G401.6 (cell line): ENCODE data around the gene SIRPB2.

Experiments
- FAIRE-seq: peaks from 2 replicates; lab custom pipeline; 2012; peaks lifted over from hg19 to GRCh38; lab: Jason Lieb, UNC

The SIRPB2 gene

DNA sequence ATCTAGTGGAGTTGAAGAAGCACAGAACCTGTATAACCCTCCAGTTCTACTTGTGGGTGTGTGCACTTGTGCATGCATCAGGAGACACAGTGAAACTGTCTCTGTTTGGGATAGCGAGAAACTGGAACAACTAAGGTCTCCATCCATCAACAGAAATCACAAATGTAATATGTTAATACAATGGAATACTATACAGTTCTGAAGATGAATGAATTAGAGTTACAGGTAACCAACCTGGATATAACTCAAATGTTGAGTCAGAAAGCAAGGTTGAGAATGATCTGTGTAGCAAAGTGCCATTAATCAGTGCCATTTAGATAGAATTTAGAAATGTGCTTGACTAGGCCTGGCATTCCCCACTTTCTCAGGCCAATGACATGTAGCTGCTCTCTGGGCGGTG, 20.0 kb downstream of the SIRPB2 start:
- FAIRE-seq = no peak

DNA sequence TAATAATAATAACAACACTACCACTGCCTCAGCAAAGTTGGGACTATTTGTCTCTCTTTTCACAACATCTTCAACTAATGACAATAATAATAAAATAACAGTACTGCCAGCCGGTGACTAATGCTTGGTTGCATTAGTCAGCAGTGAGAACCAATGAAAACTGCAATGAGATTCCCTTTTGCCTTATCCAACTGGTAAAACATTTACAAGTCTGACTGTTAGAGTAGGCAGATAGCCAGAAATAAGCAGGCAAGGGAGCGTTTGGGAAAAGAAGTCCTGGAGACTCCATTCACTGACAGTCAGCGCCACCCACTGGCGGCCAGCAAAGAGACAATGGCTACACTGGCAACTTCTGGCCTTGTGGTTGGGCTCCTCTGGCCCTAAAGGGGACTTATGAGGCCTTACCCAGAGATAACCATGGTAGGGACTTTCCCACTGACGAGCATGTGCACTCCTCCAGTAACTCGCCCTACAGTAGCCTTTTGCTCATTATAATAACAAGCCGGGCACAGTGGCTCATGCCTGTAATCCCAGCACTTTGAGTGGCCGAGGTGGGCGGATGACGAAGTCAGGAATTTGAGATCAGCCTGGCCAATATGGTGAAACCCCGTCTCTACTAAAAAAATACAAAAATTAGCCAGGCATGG, 21.2 kb downstream of the SIRPB2 start:
- FAIRE-seq = peak; percentile 63

DNA sequence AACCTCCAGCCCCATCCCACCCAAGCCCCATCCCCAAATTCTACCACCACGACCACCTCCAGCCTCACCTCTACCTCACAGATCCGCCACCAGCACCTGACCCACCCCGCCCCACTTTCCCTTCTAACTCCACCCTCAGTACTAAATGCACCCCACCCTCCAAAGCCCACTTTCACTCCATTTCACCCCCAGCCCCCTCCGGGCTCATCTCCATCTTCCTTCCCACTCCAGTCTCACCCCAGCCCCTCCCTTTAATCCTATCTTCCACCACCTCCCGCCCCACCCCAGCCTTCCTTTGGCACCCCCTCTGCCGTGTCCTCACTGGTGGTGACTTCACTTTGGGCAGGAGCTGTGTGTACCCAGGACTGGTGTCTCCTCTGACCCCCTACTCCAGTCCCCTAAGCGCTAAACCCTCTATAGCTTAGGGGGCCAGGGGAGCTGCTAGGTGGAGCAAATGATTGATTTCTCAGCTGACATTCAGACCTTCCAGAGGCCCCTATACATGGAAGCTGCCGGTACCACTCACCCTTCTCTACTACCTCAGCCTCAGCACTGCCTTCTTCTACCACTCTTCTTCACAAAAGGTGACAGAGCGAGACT, 21.8 kb downstream of the SIRPB2 start:
- FAIRE-seq = no peak

DNA sequence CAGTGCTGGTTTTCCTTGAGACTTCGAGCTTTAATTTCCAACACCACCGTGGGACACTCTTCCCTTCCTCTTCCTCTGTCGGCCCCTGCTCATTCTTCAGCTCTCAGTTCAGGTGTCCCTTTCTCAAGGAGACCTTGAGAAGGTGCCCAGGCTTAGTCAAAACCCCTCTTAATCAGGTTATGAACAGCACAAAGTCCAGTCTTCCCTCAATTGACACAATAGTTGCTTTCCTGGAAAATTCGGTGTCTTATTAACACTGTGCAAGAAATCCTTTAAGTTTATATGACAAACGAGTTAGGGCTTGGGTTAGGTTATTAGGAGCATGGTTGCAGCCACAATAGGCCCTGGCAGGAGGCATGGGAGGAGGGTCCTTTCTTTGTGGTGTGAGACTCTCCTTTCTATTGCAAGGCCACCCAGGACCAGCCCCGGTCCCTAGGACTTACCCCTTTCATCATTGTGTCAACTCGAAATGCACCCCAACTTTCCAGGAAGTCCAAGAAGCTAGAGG, 23.0 kb downstream of the SIRPB2 start:
- no peak for FAIRE-seq

DNA sequence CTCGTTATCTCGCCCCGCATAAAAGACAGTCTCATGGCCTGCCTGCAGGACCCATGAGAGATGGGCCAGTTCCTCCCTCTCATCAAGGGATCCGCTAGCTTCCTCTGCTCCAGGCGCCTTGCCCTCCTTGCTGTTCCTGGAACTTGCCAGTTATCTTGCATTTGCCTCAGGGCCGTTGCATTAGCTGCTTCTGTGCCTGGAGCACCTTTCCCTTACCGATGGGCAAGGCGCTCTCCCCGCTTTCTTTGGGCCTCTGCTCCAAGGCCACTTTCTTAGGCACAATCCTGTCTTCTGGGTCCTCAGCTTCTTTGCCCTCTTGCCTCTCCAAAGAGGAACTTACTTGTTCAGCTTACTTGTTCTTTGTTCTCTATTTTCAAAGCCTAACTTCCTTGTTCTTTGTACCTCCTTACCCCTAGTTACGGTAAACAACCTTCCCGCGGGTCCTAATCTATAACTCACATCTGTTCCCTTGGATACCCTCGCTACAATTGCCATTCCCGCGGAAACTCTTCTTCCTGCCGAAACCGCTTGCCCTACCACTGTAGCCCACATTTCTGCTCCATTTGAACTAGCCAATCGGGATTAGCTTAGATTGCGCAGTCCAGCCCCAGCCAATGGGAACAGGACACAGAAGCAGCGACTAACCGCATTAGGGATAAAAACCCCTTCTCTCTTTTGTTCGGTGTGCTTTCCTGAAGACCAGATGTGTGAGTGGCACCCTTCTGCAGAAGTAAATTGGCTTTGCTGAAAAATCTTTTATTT, 23.7 kb downstream of the SIRPB2 start:
- no peak for FAIRE-seq

DNA sequence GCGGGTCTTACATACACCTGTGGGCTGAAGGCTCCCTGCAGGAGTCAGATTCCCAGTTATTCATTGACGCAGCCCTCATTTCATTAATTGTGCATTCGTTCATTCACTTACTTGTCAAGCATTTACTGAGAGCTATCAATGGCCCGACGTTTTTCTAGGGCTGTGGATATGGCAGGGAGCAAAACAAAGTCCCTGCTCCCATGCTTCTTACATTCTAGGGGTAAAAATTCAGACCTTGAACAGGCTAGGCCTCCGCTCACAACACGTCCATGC, 24.2 kb downstream of the SIRPB2 start:
- no peak for FAIRE-seq

DNA sequence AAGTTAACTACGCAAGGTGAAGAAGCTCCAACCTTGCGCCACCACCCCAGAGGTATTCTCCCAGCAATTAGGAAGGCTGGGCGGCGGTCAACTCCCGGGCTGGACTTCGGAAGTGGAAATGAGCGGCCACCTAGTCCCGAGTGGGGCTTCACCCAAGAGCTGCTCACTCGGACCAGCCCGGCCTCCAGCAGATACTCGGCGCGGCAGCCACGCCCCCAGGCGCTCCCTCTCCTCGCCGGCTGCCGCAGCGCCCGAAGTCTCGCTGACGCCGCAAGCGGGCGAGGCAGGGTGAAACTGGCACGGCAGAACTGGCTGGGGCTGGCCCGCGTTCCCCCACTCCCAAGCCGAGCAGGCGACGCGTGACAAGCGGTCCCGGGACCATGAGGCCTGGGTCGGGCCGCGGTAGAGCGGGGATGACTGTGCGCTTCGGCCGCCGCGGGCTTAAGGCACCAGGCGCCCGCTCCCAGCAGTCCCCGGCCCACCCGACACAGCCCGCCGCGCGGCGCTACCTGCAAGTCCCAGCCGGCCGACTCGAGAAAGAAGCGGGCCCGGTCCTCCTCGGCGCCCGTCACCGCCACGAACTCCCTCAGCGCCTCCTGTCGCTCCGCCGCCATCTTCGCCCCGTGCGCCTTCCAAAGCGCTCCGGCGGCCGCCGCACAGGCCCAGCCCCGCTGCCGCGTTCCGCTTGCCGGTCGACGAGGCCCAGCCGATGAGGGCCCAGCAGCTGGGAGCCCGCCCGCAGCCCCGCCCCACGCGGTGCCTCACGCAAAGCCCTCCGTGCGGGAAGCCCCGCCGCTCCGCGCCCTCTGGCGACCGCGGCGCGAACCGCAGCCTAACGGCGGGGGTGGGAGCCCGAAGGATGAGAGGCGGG, 24.8 kb downstream of the SIRPB2 start, which contains the start of gene NSFL1C:
TSS of gene NSFL1C (minus strand) at position 639 of the 871 bp plus-strand sequence. CDS start at position 614, 25 bp downstream.
- no peak for FAIRE-seq

DNA sequence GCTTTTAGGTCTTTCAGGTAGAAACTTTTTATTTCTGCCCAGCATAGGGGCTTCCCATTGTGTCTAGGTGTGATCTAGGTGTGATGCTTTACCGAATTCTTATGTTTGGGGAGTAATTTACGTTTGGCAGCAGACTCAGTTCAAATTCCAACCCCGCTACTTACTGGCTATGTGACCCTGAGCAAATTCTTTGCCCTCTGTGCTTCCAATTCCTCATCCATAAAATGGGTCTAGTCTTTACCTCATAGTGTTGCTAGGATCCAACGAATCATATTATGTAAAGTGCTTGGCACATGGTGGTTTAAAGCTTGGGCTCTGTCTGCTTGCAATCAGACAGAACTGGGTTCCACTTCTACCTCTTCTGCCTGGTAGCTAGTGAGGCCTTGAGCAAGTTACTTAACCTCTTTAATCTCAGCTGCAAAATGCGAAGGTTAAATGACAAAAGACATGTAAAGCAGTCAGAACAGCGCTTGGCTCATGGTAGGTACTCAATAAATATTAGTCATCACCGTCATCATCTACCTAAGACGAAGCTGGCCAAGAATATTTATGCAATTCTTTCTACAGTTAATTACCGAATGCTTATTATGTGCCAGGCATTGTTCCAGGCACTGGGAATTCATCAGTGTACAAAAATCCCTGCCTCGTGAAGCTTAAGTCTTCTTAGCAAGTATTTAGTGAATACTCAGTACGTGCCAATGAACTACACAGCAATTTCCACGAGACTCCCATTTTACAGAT, 25.6 kb downstream of the SIRPB2 start:
- FAIRE-seq = no peak

DNA sequence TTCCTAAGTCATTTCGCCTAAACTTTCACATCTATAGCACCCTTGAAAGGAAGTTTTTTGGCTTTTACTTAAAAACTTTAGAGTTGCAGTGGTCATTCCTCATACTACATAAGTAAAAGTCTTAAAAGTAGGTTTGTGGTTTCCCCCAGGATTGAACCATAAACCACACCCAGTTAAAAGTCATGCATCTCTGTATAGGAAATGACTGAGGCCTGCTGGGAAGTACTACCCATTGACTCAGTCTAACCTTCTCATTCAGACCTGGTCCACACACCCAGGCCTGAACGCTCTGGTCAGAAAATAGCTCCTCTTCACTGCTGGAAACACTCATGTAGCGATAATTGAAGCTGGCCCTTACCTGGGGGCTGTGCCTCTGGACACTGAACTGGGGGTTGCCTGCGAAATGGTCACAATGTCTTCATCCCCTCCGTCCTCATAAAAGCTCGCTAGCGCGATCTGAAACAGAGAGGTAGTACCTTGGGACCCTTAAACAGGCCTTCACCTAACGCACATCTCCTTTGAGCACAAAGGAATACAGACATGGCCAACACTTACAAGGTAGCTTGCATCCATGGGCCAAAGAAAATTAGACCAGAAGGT, 27.1 kb downstream of the SIRPB2 start:
- no peak for FAIRE-seq

DNA sequence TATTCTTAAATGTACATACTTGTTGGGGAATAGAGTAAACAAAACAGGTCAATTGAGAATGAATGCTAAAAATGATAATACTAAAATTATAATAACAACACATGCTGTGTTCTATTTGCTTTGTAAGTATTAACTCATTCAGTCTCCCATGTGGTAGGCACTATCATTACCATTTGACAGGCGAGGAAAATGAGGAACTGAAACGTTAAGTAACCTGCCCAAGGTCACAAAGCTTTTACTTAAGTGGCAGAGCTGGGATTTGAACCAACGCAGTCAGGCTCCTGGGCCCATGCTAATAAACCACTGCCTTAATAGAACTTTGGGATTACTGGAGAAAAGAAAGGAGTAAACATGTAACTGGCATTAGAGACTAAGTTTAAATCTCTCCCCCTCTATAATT, 28.4 kb downstream of the SIRPB2 start:
- FAIRE-seq = no peak

DNA sequence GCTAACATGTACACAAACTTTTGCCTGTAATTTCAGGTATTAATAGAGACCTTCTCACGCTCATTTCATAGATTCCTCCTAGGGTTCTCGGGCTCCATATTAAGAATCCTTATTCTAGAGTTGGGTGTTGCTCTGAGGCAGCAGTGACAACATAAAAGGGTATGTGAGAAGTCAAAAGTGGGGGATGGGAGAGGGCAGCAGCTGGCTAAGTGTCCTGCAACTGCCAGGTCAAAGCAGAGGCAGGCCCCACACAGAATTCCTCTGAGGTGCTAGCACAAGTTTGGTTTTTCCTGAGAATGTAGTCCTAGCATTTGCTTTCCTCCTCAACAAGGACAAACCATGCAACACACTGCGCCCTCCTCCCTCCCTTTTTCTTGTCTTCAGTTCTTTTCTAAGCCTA, 29.2 kb downstream of the SIRPB2 start:
- no peak for FAIRE-seq

DNA sequence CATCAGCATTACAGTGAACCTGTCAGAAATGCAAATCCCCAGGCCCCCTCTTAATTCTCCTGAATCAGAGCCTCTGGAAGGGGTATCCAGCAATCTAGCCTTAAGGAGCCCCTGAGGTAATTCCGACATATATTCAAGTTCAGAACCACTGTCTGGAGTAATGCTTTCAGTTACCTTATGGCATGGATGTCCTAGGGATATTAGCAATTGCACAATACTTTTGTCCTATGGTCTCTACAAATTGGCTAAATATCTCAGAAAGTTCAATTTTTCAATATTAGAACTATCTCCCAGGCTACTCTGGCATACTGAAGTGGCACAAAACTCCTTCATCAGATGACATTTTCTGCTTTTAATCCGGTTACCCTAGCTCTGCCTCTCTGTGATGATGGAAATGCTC, 30.9 kb downstream of the SIRPB2 start:
- FAIRE-seq = no peak

DNA sequence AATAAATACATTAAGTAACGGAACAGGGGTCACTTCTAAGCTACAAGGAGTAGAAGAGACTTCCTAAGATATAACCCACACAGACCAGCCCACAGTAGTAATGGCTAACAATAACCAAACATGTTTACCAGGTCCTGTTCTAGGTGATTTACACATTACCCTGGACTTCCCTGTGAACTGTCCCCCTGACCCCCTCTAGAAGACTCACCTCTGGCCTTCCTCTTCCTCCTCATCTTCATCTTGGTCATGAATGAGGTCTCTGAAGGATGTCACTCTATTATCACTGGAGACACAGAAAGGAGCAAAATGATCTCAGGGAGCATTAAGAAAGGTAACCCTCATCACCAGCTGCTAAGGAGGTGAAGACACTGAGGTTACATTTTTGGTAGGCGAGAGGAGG, 33.2 kb downstream of the SIRPB2 start:
- no peak for FAIRE-seq

DNA sequence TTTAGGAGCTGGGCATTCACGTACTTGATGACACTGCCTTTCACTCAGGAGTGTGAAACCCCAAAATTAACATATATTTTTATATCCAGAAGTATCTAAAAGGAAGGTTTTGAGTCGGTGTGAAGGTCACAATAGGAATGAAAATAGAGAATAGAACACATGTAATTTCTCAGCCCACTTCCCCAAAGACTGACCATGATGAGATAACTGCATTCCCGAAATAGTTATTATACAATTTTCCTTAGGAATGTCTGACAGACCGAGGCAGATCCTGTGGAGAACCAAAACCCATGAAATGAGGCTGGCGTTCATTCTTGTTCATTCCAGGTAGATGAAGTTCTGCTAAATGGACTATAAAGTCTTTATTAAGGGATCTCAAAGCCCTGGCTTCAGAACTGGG, 34.9 kb downstream of the SIRPB2 start:
- no peak for FAIRE-seq

DNA sequence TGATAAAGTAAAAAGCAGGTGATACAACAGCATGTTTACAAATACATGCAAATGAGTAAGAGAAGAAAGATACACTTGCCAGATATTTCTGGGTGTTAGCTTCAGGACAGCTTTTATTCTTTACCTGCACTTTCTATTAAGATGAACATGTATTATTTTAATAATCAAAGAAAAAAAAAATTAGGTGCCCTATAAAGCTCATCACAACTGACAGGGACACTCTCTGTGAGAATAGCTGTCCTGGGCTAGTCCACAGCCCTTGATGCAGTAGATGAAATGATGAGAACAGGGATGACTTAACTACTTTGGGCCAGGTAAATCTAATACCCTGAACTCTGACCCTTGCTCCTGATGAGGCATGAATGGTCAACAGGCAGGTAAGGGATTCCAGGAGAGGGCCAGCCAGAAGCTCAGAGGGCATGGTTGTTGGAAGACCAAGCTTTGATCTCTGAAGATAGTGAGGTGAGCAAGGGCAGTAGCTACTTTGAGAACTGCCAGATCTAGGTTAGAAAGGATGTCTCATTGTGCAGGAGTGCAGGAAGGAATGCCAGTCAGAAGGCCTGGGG, 40.2 kb downstream of the SIRPB2 start:
- no peak for FAIRE-seq

DNA sequence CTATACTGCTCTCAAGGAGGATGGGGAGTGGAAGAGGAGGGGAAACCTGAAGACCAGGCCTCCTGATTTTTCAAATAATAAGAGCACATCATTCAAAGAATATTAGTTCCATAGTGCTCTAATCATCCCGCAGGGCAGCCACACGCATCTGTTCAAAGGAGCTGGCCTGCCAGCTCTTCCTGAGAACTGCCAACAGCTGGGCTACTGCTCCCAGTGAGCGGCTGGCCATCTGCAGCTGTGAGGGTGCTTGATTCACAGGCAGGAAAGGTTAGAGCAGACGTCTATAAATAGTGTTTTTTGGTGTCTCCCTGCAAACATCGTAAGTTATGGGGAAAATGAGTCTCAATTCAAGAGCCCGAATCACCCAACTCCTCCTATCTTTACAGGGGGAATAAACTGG, 41.9 kb downstream of the SIRPB2 start:
- FAIRE-seq = no peak

DNA sequence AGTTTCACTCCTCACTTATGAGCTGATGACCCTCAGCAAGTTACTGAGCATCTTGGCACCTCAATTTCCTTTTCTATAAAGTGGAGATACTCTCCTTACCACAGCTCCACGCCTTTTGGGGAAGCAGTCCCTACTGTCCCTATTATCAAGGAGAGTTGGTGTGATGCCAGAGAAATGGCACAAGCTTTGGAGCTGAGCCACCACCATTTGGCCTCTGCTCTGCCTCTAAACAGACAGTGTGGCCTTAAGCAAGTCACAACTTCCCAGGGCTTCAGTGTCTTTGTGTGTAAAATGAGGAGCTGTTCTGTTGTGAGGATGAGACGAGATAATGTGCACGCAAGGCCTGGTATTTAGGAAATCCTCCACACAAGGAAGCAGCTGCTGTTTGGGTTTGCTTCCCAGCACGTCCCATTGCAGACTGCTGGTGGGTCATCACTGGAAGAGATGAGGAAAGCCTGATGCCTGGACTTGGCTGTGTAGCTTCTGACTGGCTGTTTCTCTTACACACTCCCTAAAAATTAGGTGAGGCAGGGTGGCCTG, 43.1 kb downstream of the SIRPB2 start:
- FAIRE-seq = no peak

DNA sequence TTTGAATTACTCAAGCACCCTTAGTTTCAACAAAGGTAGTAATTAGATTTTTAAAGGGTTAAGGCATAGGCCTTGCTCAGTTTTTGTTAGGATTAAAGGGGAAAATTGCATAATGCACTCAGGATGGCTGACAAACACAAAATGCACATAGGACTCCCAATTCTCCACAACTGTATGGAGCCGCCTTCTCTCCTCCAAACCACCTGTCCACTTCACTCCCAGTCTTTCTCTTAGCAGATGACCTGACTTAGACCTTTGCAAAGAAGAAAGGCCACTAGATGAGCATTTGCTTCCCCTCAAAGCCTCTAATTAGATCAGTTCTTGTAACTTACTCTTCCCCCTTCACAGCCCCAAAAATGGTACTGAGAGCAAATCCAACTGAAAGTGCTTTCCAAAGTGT, 44.7 kb downstream of the SIRPB2 start:
- FAIRE-seq = no peak

DNA sequence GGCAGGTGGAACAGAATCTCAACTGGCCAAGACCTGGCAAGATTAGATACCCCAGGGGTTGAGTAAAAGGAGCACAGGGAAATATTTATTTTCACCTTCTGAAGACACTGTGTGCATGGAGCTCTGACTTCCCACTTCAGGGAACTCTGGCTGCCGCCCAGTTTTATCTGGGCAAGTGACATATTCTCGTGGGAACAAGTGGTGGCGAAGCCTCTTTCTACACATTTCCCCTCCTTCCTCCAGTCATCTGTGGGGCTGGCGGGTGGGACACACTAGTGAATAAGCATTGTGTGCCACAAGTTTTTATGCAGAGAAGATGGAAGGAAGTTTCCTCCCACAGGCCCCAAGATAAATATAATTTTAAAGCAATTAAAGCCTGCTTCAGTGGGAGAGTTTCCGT, 48.1 kb downstream of the SIRPB2 start:
- no peak for FAIRE-seq

DNA sequence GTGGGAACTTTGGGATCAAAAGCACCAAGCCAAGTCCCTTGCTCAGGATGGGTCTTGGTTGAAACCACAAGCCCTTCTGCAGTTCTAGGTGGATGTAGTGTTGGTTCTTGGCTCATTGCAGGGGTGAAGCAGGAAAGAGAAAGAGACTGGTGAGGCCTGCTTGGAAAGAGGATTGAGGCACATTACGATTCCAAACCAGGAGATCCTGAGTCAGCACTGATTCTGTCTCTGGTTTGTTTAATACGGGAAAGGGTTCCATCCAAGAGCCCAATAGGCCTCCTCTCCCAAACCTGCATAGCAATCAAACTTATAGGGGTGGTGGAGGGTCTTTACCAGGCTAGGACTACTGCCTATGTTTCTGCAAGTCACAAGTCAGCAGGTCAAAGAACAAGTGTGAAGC, 48.9 kb downstream of the SIRPB2 start:
- FAIRE-seq = no peak

DNA sequence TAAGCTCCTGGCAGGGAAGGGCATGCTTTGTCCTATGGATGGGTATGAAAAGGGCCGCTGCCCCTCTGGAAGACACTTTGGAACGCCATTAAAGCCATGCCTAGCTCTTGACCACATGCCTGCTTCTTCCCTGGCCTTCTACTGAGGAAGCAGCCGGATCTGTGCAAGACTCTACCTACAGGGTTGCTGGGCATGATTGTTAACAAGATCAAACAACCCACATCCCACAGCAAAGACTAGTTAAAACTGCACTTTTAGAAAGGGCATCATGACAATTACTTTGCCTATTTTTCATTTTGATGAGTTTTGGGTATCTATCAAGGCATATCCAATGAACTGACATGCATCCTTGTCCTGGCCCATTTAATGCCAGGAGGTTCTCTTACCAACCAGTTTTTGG, 50.1 kb downstream of the SIRPB2 start:
- no peak for FAIRE-seq
